NCI-H524 treated with DMSO at 0.1 percent for 48 hours (cell line): ENCODE results near the gene PITPNM1.

ENCODE experiments used
- DNase-seq: peaks from one replicate; lab custom pipeline; 2025; lab: John Stamatoyannopoulos, UW

The PITPNM1 gene

GRCh38 chr11:67503119-67504004 is 1.8 kb downstream of the PITPNM1 start:
- no peak for DNase-seq

DNA sequence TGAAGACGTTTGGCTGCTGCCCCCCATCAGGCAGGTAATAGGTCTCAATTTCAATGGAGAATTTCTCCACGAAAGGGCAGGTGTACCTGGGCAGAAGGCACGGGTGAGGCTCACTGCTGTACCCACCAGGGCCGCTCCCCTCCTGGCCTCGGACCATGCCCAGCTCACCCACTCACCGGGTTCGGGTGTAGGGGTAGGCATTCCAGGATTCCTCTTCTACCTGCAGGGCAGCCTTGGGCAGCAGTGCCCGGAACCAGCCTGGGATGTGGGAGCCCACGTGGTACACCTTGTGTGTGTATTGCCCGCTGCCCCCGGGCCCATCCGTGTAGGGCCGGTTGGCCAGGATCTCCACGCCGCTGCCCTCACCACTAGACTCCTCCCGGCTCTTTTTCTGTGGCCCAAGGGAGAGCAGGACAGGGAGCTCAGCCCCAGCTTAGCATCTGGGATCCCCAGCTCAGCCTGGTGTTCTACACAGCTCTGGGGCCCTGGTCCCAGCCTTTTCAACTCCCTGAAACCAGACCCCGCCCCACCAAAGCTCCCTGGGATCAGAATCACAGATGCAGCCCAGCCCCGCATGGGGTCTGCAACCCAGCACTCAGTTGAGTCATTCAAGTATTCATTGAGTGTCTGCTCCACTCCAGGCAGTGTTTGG is 2.7 kb downstream of the PITPNM1 start:
- DNase-seq: no peak

DNA sequence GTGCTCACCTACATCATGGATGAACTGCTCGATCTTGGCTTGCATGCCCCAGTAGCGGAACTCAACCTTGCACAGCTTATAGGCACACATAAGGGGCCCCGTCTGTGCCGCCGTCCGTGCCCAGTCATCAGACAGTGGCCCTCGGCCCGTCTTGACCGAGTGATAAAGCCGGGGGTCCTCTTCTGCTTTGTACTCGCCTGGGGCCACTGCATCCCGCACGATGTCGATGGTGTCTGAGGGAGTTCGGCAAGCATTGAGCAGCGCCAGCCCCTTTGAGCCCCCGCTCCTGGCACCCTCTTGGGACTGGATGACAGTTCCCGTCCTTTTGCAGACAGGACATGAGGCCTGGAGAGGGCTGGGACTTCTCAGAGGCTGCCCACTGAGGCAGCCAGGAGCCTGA is 3.3 kb downstream of the PITPNM1 start:
- no peak for DNase-seq

DNA sequence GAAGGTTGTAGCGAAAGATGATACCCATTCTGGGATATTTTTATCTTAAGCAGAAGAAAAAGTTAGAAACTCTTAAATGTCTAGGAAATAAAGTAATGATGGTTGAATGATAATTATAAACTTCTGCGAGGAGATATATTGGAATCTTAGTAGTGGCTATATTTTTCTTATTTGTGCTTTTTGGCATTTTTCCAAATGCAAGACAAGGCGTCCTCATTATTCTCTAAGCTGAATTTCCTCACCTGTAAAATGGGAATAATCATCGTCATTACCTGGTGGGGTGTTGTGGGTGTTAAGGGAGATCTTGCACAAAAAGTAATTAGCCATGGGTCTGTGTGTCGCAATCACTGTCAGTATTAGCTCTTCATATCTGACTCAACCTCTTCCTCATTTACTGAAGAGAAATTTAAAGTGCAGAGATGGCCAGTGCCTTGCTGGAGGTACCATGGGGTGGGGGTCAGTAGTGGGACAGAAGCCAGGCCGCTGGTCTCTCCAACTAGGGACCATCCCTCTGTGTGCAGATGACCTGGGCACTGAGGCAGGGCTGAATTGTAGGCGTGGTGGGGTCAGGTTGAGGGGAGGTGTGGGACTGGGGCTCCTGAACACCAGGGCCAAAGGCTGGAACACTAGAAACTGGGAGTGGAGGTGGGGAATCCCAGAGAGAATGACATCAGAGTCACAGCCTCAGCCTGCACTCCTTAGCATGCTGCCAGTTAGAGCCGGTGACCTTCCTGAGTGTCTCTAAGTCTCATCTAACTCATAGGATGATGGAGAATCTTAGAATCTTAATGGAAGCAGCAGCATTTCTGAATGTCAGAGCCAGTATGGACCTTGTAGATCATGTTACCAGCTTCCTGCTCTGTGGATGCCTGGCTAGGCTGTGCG is 4.1 kb downstream of the PITPNM1 start:
- DNase-seq: no peak

DNA sequence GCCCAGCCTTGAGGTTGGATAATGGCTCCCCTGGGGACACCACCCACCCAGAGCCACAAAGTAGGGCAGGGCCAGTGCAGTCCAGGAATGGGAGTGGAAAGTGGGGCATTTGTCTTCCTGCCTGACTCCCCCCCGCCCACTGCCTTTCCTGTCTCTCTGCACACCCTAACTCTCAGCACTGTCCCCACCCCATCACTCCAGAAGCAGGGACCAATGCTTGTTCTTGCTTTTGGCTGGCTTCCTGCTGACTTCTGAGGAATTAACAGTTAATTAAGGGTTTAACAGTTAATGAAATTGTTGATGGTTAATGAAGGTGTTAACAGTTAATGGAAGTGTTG is 4.7 kb downstream of the PITPNM1 start:
- DNase-seq: no peak

GRCh38 chr11:67499808-67500483 is 5.2 kb downstream of the PITPNM1 start:
- no peak for DNase-seq

DNA sequence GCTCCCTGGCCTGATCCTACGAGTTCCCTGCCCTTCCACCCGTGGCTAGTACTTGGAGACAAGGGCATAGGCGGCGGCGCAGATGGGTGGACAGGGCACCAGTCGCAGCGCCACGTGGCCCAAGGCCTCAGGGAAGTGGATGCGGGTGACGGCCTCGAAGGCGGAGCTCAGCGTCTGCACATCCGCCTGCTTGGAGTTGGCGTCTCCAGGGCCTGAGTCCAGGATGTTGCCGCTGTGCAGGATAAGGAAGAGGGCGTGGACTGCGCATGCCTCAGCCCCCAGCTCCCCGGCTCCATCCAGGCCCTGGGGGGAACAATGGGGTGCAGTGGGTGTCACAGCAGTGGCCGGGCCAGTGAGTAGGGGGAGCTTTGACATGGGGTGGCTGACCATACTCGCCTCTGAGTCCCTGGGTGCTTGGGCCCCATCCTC is 6.6 kb downstream of the PITPNM1 start:
- no peak for DNase-seq

GRCh38 chr11:67497656-67498291 is 7.4 kb downstream of the PITPNM1 start:
- no peak for DNase-seq

- DNase-seq: no peak
Observed at GRCh38 chr11:67496113-67496512, 9.1 kb downstream of the PITPNM1 start.

DNA sequence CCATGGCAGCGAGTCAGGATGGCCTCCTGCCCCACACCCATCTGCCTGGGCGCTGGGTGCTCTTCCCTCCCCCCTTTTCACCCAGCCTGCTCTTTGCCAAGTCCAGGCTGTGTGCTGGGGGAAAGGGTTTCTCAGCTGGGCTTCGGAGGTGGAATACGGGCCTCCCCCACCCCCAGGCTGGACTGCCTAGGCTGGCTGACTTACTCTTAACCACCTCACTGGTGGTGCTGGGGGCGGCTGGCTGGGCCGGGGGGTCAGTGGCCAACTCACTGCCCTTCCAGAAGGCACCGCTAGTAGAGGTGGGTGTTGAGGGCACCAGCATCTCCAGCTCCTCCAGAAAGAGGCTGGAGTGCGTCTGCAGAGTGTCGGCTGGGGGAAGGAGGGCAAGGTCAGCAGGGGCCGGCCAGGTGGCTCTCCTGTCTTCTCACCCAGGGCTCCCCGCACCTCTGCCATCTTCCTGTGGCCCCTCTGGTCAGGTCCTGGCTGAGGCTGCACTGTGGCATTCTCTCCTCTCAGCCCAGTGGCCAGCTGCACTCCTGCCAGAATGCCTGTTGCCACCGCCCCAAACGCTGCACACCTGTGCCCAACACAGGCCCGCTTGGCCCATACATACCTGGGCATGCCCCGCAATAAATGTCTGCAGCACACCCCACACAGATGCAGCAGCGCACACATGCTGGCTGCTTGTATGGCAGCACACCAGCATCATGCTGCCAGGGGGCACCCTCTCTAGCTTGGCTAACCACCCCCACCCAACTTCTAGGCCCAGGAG is 9.7 kb downstream of the PITPNM1 start:
- DNase-seq: no peak

GRCh38 chr11:67494371-67495233 is 10.6 kb downstream of the PITPNM1 start:
- DNase-seq: no peak

- no peak for DNase-seq
Observed at GRCh38 chr11:67493548-67494370, 11.4 kb downstream of the PITPNM1 start.

DNA sequence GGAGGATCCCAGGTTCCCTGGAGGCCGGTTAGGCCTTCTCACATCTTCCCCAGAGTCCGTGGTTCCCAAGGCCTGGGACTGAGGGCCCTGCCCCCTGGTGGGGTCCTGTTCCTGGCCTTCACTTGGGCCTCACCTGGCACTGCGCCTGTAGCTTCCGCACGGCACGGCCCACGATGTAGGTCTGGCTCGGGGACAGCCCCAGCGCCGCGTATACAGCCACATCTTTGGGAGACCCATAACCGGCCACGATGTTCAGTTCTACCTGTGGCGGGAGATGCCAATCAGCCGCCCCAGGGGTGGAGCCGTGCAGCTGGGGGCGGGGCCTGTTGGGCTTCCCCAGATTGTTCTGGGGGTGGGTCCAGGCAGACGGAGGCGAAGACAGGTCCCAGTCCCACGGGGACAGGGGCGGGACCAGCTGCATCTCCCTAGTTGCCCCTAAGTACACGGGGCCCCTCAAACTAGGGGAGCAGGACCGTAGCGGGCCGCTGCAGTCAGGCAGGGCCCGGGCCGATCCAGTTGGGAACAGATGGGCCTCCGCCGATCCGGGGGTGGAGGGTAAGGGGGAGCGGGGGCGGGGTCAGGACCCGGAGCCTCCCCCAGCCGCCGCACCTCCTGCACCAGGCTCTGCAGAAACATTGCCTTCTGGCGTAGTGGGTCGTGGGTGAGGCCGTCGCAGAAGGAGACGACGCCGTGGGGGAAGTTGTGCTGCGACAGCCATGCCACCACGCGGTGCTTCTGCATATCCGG is 12.2 kb downstream of the PITPNM1 start:
- DNase-seq: no peak

DNA sequence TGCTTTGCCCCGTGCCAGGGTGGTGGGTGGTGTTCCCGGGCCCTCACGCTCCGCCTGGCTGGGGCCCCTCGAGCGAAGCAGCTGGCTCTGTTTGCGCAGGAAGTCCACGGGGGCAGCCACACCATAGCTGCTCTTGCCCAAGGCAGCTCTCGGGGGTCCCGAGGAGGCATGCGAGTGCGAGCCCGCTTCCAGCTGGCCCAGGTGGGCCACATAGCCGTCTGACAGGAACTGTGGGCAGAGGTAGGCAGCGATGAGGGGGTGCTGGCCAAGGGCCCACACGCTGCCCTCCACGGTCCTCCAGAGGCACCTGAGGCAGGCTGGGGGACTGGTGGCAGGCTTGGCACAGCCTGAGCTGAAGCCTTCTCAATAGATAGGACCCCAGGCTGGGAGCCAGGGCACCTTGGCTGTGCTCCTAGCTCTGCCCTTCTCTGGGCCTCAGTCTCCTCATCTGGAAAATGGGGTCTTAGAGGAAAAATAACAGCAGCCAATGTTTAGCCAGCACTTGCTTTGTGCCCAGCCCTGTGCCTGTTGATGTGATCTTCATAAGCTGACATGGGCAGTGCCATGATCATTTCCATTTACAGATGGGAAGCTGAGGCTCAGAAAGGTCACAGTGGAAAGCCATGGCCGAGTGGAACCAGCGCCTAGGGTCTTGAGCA is 13.0 kb downstream of the PITPNM1 start:
- DNase-seq: no peak

GRCh38 chr11:67491276-67492068 is 13.7 kb downstream of the PITPNM1 start:
- no peak for DNase-seq

GRCh38 chr11:67490727-67491065 is 14.5 kb downstream of the PITPNM1 start:
- no peak for DNase-seq
